22Rv1 (cell line): Measurements from ENCODE around the gene COL4A5.

Source experiments
- CTCF ChIP-seq: fragments of 450-650 bp; IDR thresholded peaks from 2 replicates; pipeline ENCODE4 v1.5.1; 2017; ENCODE audit warnings: mild to moderate bottlenecking
- ZFX ChIP-seq: fragments of 450-650 bp; IDR thresholded peaks from 2 replicates; pipeline ENCODE4 v1.6.1; 2017; ENCODE audit warnings: antibody characterized with exemption, borderline replicate concordance

GRCh38 chrX:108726748-108727147 lies 287.1 kb downstream of the COL4A5 start:
- TF ChIP-seq CTCF = no peak
- no peak for TF ChIP-seq ZFX
